ENCODE measurements around the gene PLCE1. TPM values are rescaled to one million over a fixed set of nuclear protein-coding genes. Genes with fewer than 3 reads are reported as not detected.

PLCE1 gene
- total RNA-seq, 1 donor from 2014 or later, result 3.3 TPM

DNA sequence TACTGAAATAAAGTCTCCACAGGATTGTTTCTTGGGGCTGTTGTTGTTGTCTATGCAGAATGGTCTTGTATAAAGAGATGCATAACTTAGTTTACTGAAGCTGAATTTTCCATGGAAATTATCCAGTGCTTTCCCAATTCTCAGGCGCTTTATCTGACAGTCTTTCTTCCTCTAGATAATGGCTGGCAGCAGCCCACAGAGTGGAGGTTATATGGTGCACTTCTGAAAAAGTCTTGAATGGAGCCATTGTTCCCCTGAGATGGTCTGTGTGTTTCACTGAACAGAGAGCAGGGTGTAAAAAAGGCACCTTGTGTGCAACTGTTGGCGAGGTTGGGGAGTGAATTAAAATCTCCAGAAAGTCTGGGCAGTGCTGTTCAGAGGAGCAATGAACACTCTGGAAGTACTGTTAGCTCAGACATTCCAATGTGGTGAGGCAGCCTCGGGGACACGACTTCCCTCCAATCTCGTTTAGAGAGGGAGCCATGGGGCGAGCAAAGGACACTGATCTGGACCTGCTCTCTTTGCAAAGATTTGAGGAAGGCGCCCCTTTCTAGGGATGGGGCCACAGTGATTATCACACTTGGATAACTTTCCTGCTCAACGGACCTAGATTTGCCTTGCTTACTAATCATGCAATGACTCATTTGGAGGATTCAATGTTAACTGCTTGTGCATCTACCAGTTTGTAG is 2.0 kb upstream of the PLCE1 start:
- peak; percentile 61 for DNase-seq
- ATAC-seq (ENCODE audit: poor library complexity), result peak; percentile 81
- intact Hi-C loops (cut with DNase I), result no loop called here

DNA sequence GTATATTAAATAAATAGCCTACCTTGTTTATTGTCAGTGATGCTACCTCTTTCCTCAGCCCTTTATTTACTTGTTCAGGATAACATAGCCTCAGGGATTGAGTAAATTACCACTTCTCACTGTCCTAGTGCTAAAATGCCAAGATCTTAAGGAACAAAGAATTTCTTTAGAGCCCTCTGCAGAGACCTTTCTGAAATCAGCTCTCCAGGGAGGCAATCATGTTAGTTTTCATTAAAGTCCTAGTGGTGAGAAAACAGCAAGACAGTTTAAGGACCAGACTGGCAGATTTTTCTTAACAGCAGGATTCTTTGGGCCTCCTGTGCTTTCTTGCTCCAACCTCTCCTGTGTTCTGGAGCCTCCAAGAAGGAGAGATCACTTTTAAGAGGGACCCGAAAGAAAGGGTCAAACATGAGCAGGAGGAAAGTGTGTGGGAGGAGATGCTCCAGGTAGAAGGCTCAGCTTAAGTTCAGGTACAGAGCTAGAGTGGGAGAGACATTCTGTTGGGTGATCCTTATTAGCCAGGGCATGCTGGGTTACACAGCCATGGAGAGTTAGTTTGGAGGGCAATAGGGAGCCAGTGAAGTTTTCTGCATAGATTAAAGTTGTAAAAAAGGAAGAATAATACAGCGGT is 1.2 kb upstream of the PLCE1 start:
- intact Hi-C loops (cut with DNase I), result no loop called here
- ATAC-seq (ENCODE audit: poor library complexity) (no peak), DNase-seq (no peak)

GRCh38 chr10:93993414-93993781 is 333 bp upstream of the PLCE1 start:
- DNase-seq (no peak), ATAC-seq (ENCODE audit: poor library complexity) (no peak)
- intact Hi-C loops (cut with DNase I), result no loop called here

DNA sequence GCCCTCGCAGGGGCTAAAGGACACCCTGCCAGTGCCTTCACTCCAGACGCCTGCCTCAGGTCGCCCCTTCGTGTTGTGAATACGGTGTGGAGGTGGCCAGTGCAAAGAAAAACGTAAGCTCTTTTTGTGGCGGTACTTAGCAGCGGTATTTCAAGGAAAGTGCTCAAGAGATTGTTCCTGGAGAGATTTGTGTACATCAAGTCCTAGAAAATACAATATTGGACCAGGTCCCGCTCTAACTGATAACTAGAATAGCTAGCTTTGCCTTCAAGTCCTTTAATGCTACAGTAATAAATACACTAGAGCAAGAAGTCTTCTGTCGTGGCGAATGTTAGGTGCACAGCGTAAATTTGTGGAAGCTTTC is 689 bp downstream of the PLCE1 start:
- no peak for DNase-seq
- intact Hi-C loops (cut with DNase I), result no loop called here
- no peak for ATAC-seq (ENCODE audit: poor library complexity)

DNA sequence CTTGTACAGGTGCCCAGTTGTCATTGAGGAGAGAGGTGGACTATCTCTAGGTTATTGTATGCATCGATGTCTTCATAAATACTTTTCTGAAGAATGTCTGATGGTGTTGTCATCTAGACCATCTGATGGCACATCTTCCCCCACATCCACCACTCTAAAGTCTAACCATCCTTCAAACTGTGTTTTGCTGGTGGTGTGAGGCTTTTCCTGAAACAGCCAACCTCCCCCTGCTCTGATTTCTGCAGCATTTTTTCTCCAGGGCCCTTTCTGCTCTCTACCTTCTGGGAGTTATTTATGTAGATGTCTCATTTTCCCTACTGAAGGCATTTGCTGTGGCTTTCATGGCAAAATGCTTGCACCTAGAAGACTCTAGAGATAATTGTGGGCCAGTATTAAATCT is 1.5 kb downstream of the PLCE1 start:
- intact Hi-C loops (cut with DNase I), result no loop called here
- DNase-seq (no peak), ATAC-seq (ENCODE audit: poor library complexity) (no peak)

DNA sequence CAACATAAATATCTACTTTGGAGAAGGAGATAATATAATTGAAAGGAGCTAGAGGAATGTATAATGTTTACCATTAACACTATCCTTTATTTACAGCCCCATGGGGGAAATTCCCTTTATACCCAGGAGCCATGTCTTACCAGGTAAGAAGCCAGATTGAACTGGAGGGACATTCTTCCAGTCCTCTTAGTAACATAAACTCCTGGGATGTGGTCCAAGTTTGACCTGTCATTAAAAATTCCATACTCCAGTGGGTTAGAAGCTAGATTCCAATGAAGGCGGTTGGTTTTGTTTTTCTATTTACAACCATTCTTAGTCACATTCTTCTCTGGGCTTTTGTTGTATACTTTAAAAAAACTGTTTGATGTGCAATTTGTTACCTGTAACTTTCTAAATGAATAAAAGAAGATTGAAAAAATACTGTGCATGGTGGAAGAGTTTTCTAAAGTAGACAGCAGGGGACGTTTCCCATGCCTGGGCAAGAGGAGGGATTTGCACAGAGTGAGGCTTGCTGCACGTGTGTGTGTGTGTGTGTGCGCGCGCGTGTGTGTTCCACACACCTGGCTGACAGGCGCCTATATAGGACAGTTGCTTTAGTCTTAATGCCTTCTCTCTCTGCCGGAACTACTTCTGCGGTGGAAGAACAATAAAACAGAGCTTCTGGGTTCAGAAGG is 2.0 kb downstream of the PLCE1 start:
- DNase-seq, result no peak
- intact Hi-C loops (cut with DNase I), result no loop called here
- no peak for ATAC-seq (ENCODE audit: poor library complexity)

DNA sequence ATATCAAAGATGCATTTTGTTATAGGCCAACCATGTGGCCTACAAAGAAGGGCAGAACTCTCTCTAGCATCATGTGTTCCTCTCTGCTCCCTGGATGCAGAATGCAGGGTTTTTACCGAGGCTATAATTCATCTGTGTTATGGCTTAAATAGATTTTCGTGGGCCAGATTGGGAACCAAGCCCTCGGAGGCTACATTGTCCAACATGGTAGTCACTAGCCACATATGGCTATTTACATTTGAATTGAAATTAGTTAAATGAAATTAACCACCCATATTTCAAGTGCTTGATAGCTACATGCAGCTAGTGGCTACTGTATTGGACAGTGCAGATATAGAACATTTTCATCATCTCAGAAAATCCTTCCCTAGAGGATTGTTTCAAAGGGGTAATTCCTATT is 2.8 kb downstream of the PLCE1 start:
- DNase-seq, result no peak
- intact Hi-C loops (cut with DNase I), result no loop called here
- ATAC-seq (ENCODE audit: poor library complexity), result no peak

DNA sequence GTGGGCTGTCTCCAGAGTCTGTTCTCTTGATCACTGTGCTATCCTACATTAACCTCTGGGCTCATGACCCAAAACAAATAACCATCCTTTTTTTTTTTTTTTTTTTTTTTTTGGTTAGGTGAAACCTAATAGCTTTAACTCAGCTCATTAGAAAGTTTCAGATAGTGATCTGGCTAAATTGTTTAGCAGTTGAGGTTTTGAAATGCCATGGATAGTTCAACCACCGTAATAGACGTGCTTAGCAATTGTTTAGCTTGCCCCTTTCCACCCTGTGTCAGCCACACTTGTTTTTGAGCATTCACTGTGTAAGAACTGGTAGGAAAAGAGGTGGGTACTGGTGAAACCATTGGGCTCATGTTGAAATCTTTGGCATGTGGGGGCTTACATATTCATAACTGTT is 3.8 kb downstream of the PLCE1 start:
- DNase-seq (no peak), ATAC-seq (ENCODE audit: poor library complexity) (no peak)
- intact Hi-C loops (cut with DNase I), result no loop called here

DNA sequence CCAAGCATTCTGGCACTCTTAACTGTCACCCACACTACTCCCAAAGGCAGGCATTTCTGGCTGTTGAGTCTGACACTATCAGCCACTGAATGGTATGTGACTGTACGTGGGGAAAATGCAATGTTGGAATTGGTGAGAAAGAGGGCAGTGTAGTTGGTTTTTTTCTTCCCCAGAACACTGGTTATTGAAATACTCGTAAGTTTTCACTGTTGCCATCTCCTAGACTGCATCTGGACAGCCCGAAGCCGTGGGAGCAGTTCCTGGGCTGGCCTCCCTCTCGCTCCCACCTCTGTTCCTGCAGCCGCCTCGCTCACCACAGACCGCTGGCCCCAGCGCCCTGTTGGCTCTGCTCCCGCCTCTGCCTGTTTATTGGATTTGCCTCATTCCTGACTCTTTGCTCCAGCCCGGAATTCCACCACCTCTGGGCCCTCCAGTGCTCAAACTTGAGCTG is 5.7 kb downstream of the PLCE1 start:
- intact Hi-C loops (cut with DNase I), result no loop called here
- ATAC-seq (ENCODE audit: poor library complexity), result peak; percentile 78
- peak; percentile 76 for DNase-seq

- no peak for DNase-seq
- no peak for ATAC-seq (ENCODE audit: poor library complexity)
- intact Hi-C loops (cut with DNase I), result no loop called here
Measured at GRCh38 chr10:94000638-94001415, 7.1 kb downstream of the PLCE1 start.

DNA sequence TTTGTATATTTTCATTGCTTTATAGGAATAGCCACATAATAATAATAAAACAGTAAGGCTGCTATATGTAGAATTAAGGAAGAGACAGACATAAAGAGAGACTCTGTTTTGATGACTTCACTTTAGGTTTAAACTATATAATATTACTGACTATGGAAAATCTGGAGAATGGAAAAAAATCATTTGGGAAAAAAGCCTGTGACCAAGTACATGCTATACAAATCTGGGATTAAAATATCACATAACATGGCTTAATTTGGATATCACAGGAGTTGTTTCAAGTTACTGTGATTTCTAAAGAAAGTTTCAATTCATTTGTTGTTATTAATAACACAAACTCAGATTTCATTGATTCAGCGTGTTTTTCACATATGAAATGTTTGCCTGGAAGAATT is 7.7 kb downstream of the PLCE1 start:
- ATAC-seq (ENCODE audit: poor library complexity) (no peak), DNase-seq (no peak)
- intact Hi-C loops (cut with DNase I), result no loop called here

GRCh38 chr10:94002156-94002555 is 8.4 kb downstream of the PLCE1 start:
- ATAC-seq (ENCODE audit: poor library complexity) (no peak), DNase-seq (no peak)
- intact Hi-C loops (cut with DNase I), result no loop called here

DNA sequence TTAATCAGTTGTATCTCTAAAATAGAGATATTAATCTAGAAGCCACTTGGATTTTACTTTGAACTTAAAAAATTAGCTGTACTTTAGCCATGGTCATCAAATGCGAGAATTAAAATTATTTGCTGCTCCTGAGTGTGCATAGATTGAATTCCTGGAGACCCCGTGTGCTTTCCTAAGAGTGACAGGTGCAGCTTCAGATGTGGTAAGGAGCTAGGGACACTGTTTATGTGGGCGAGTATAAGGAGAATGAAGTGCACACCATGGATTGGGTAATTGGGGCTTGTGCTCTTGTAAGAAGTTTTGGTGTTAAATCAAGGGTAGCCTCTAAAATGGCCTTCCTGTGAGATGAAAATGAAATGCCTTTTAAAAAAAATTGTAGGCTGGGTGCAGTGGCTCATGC is 9.8 kb downstream of the PLCE1 start:
- DNase-seq (no peak), ATAC-seq (ENCODE audit: poor library complexity) (no peak)
- intact Hi-C loops (cut with DNase I), result no loop called here

DNA sequence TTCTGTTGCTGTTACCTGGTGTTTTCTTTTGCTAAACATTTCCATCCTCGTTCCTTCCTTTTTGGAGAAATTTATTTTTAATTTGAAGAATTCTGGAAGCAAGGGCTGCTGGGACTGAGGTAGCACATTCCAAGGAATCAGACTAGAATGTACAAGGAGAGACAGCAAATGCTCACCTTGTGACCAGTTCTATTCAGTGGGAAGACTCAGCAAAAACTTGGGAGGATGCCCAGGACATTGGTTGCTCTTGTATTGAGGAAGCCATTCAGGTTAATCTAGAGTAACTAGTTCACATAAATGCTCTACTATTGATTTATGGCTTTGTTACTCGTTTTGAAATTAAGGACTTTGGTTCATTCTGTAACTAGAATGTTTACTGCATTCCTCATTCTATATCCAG is 11.3 kb downstream of the PLCE1 start:
- no peak for ATAC-seq (ENCODE audit: poor library complexity)
- DNase-seq, result no peak
- intact Hi-C loops (cut with DNase I), result no loop called here

DNA sequence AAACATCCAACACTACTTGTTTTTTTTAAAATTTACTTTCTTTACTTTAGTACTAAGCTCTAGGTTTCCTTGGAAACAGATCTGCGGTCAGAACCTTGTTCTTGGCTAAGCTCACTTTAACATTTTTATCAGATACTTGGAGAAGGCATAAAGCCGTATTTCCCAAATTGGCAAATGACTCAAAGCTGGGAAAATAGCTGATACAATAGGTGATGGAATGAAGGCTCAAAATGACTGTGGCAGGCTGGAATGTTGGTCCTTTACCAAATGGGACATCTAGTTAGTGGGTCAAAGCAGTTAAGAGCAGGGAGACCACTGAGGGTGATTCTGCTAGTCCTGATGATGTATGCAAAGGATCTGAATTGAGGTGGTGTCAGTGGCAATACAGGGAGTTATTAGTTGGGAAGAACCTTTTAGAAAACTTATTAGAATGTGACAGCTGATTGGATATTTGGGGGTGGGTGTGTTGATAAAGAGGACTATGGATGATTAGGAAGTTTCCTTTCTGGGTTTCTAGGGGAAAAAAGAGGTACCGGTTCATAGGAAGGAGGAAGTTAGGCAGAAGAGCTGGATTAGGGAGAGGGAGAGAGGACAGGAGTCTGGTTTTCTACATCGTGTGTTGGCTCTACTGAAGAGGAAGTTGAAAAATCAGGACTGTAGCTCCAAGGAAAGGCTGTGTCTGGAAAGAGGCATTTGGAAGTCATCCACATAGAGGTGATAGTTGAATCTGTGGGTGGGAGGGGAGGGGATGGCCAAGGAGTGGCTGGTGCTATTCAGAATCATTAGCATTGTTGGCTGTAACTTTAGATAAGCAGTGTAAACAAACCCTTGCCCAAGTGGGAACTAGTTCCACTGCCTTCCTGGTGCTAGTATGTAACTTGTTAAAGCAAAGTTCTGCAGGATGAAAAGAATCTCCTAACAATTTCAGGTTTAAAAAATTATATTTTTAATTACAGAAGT is 13.1 kb downstream of the PLCE1 start:
- DNase-seq, result no peak
- ATAC-seq (ENCODE audit: poor library complexity), result peak; percentile 29
- intact Hi-C loops (cut with DNase I), result no loop called here

- intact Hi-C loops (cut with DNase I), result no loop called here
- ATAC-seq (ENCODE audit: poor library complexity) (no peak), DNase-seq (no peak)
Measured at GRCh38 chr10:94008526-94008925, 14.8 kb downstream of the PLCE1 start.

- DNase-seq, result no peak
- intact Hi-C loops (cut with DNase I), result no loop called here
- no peak for ATAC-seq (ENCODE audit: poor library complexity)
Measured at GRCh38 chr10:94010116-94010515, 16.4 kb downstream of the PLCE1 start.

GRCh38 chr10:94010886-94011285 is 17.2 kb downstream of the PLCE1 start:
- DNase-seq (no peak), ATAC-seq (ENCODE audit: poor library complexity) (no peak)
- intact Hi-C loops (cut with DNase I), result no loop called here

DNA sequence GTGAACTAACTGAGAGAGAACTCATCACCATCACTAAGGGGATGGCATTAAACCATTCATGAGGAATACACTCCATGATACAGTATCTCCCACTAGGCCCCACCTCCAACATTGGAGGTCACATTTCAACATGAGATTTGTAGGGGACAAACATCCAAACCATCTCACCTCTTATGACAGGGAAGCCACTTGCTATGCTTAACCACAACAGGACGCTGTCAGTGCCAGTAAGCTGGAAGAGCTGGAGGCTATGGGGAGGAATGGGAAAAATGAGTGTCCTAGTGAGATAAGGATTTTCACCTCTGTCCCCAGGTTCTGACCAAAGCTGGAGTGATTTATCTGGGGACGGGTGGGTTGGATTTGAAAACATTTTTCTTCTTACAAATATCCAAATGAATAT is 17.6 kb downstream of the PLCE1 start:
- intact Hi-C loops (cut with DNase I), result no loop called here
- DNase-seq (no peak), ATAC-seq (ENCODE audit: poor library complexity) (no peak)

Data from Right ventricle myocardium superior (tissue), 1 donor.